ENCODE measurements around the gene XPO1. TPM values are rescaled to one million over a fixed set of nuclear protein-coding genes. Genes with fewer than 3 reads are reported as not detected.

The XPO1 gene
- total and polyA plus RNA-seq, 2 of the 4 experiments (the other 2 are of a cell fraction) = 78.5 to 104 TPM

- 100% methylated on average over 1 of the region's 2 CpGs; no CpG with 5 or more reads in 1 of the 2 experiments for WGBS, 2 experiments (ENCODE audit: extremely low coverage in 2 of 2, insufficient read length in 1 of 2)
Observed at GRCh38 chr2:61499060-61499459, 39.1 kb downstream of the XPO1 start.

More at GRCh38 chr2:61499060-61499459, 39.1 kb downstream of the XPO1 start:
- Histone ChIP-seq H3K4me1 (ENCODE audit: control insufficient read depth, insufficient read depth, low read length) (0 out of 2 replicates have a peak, but pooled peaks cover 4% of the 10 kb centered on the region), H2BK5ac (ENCODE audit: low read depth, low read length, poor library complexity, severe bottlenecking) (no peak overlapping the region), H4K20me1 (ENCODE audit: insufficient read depth, low read length) (peaks cover 14% of the 10 kb centered on the region), H2AK9ac (replicated peaks; ENCODE audit: low read depth, low read length, poor library complexity) (no peak overlapping the region), H2BK20ac (ENCODE audit: low read depth, low read length) (no peak overlapping the region), H4K8ac (ENCODE audit: low read depth in 2 of 2, low read length in 2 of 2) (no peak overlapping the region), H3K14ac (replicated peaks; ENCODE audit: low read depth, low read length) (no peak overlapping the region), H3K4me2 (ENCODE audit: low read depth, low read length) (no peak overlapping the region), H3K18ac (ENCODE audit: low read depth, low read length) (no peak overlapping the region), H3K23ac (ENCODE audit: low read depth, low read length) (no peak overlapping the region), H3K4ac (ENCODE audit: low read depth, low read length) (no peak overlapping the region), H3K4me3 (ENCODE audit: insufficient read depth, low read depth, low read length) (no peak overlapping the region), H4K91ac (ENCODE audit: insufficient read depth, low read depth, low read length) (no peak overlapping the region), H2AFZ (replicated peaks; ENCODE audit: low read length, poor library complexity) (no peak overlapping the region), H2BK15ac (ENCODE audit: low read depth, low read length) (no peak overlapping the region), H3K9ac (ENCODE audit: low read depth, low read length) (no peak overlapping the region), H3K27ac (ENCODE audit: insufficient read depth, low read length) (no peak overlapping the region), H4K5ac (ENCODE audit: low read depth, low read length) (no peak overlapping the region), H3K79me1 (ENCODE audit: low read depth in 1 of 2, low read length in 2 of 2) (peaks cover 16 to 52% of the 10 kb centered on the region in 2 experiments), H3K36me3 (ENCODE audit: control insufficient read depth, insufficient read depth, low read length) (peaks cover 41% of the 10 kb centered on the region), H3K56ac (ENCODE audit: extremely low read depth, insufficient read depth, low read length) (no peak overlapping the region), H3K9me1 (ENCODE audit: insufficient read depth, low read length) (no peaks in the 10 kb centered on the region), H3K9me3 (ENCODE audit: control insufficient read depth, insufficient read depth, low read length) (no peaks in the 10 kb centered on the region), H3K27me3 (ENCODE audit: control insufficient read depth, insufficient read depth, low read length) (no peaks in the 10 kb centered on the region), H2BK120ac (ENCODE audit: low read depth, low read length) (no peak overlapping the region), H2AK5ac (ENCODE audit: low read depth, low read length) (no peak overlapping the region)
- in situ Hi-C loops (cut with MboI; ENCODE audit: low sequenced_read_pairs) (loop anchor here (10.0 kb wide), 1 partner anchor 366 kb away; no protein-coding TSS in a partner anchor), dilution Hi-C loops (cut with HindIII; ENCODE audit: low sequenced_read_pairs, unreplicated experiment) (no loop called here), intact Hi-C loops (cut with micrococcal nuclease) (no loop called here)
- no peak for ATAC-seq (ENCODE audit: low read depth)
- TF ChIP-seq POLR2A (IDR thresholded peaks at IDR 0.05; ENCODE audit: low read depth, low read length) = no peak
- no peak for TF ChIP-seq RAD21 (IDR thresholded peaks at IDR 0.05; ENCODE audit: low read length)
- no peak for TF ChIP-seq RFX5 (IDR thresholded peaks at IDR 0.05; ENCODE audit: low read depth, low read length)
- no peak for TF ChIP-seq MAZ (IDR thresholded peaks at IDR 0.05; ENCODE audit: borderline replicate concordance, low read depth, low read length)
- ChIA-PET POLR2A (ENCODE audit: unreplicated experiment) (no interaction called here), CTCF (no interaction called here)
- DNase-seq = no peak
- no TSS peak for BruUV-seq (replicated peaks)
